Activated naive CD8-positive, alpha-beta T cell treated with anti-CD3 and anti-CD28 coated beads, Interleukin-2, amount 50 U/mL, for 16 hours (primary cell): ENCODE data around the gene DNAH6.

Experiments used
- DNase-seq: peaks from one replicate; pipeline ENCODE4 v3.0.0-alpha.2; 2020; ENCODE audit warnings: low read depth, low spot score

The DNAH6 gene

GRCh38 chr2:84697895-84698294 lies 181.6 kb downstream of the DNAH6 start:
- no peak for DNase-seq

GRCh38 chr2:84700006-84700405 lies 183.7 kb downstream of the DNAH6 start:
- no peak for DNase-seq

- DNase-seq: no peak
Observed at GRCh38 chr2:84701880-84702279, 185.6 kb downstream of the DNAH6 start.

GRCh38 chr2:84702941-84703340 lies 186.6 kb downstream of the DNAH6 start:
- DNase-seq: no peak

- no peak for DNase-seq
Observed at GRCh38 chr2:84703831-84704230, 187.5 kb downstream of the DNAH6 start.

- no peak for DNase-seq
Observed at GRCh38 chr2:84704505-84705244, 188.4 kb downstream of the DNAH6 start.

- DNase-seq: no peak
Observed at GRCh38 chr2:84705858-84706257, 189.6 kb downstream of the DNAH6 start.

GRCh38 chr2:84708442-84708841 lies 192.1 kb downstream of the DNAH6 start:
- DNase-seq: no peak

- DNase-seq: no peak
Observed at GRCh38 chr2:84711651-84712050, 195.4 kb downstream of the DNAH6 start.

GRCh38 chr2:84713441-84713840 lies 197.1 kb downstream of the DNAH6 start:
- no peak for DNase-seq

- DNase-seq: no peak
Observed at GRCh38 chr2:84716564-84716963, 200.3 kb downstream of the DNAH6 start.

GRCh38 chr2:84717302-84717701 lies 201.0 kb downstream of the DNAH6 start:
- DNase-seq: no peak

GRCh38 chr2:84719434-84719833 lies 203.1 kb downstream of the DNAH6 start:
- DNase-seq: no peak

GRCh38 chr2:84723831-84724230 lies 207.5 kb downstream of the DNAH6 start:
- no peak for DNase-seq

GRCh38 chr2:84725717-84726116 lies 209.4 kb downstream of the DNAH6 start:
- no peak for DNase-seq

- DNase-seq: no peak
Observed at GRCh38 chr2:84727315-84727714, 211.0 kb downstream of the DNAH6 start.

GRCh38 chr2:84729224-84729623 lies 212.9 kb downstream of the DNAH6 start:
- DNase-seq: no peak

- no peak for DNase-seq
Observed at GRCh38 chr2:84731185-84731584, 214.9 kb downstream of the DNAH6 start.

GRCh38 chr2:84732897-84733778 lies 216.8 kb downstream of the DNAH6 start:
- no peak for DNase-seq

- DNase-seq: no peak
Observed at GRCh38 chr2:84735389-84735788, 219.1 kb downstream of the DNAH6 start.

- no peak for DNase-seq
Observed at GRCh38 chr2:84741182-84741822, 225.0 kb downstream of the DNAH6 start.

- no peak for DNase-seq
Observed at GRCh38 chr2:84748341-84748740, 232.0 kb downstream of the DNAH6 start.
